H1 (cell line): ENCODE data around the gene DARS1. TPM values are rescaled to one million over a fixed set of nuclear protein-coding genes. Genes with fewer than 3 reads are reported as not detected.
"Not testable (repeated sequence)": the region's sequence is repeated elsewhere in the genome, so short reads cannot be mapped to it uniquely, and the experiment has no call there.

Experiments
- CTCF ChIA-PET: fragments of 300-600 bp; sonication (Branson Sonifier 250); formaldehyde crosslinking; loops from one replicate; lab custom pipeline; 2021; ENCODE audit not compliant: partially characterized antibody; lab: Charles Lee
- POLR2A ChIA-PET: fragments of 300-600 bp; sonication (Branson Sonifier 250); formaldehyde crosslinking; loops from one replicate; lab custom pipeline; 2021; ENCODE audit warnings: inconsistent platforms; ENCODE audit not compliant: partially characterized antibody; lab: Charles Lee
- DNase-seq, 2 experiments: peaks; one replicate each; pipeline versions ENCODE4 v3.0.0 to v3.0.0-alpha.2; 2010 to 2022; ENCODE audit warnings: low spot score in 2 of 2, low read depth in 1 of 2, mixed read lengths in 1 of 2
- FAIRE-seq: peaks from 2 replicates; lab custom pipeline; 2011; peaks lifted over from hg19 to GRCh38; lab: Jason Lieb, UNC
- H2AFZ ChIP-seq: 2 replicates; pipeline ENCODE4 v1.8.1; 2012; ENCODE audit warnings: low read length, inconsistent platforms
- H2AK5ac ChIP-seq: 2 replicates; pipeline ENCODE4 v1.6.1; 2013; ENCODE audit warnings: low read depth, low read length
- H2BK120ac ChIP-seq: replicated peaks from 2 replicates; pipeline ENCODE3; 2013; ENCODE audit warnings: low read depth, low read length, inconsistent platforms
- H2BK12ac ChIP-seq: 2 replicates; pipeline ENCODE4 v1.6.1; 2013; ENCODE audit warnings: low read depth, low read length
- H2BK15ac ChIP-seq: 2 replicates; pipeline ENCODE4 v1.6.1; 2013; ENCODE audit warnings: low read length
- H2BK20ac ChIP-seq: 2 replicates; pipeline ENCODE4 v1.6.1; 2013; ENCODE audit warnings: low read length
- H2BK5ac ChIP-seq: 2 replicates; pipeline ENCODE4 v1.6.1; 2013; ENCODE audit warnings: low read depth, low read length
- H3K14ac ChIP-seq: 2 replicates; pipeline ENCODE4 v1.6.1; 2013; ENCODE audit warnings: inconsistent platforms; ENCODE audit not compliant: insufficient read length
- H3K18ac ChIP-seq: 2 replicates; pipeline ENCODE4 v1.6.1; 2013; ENCODE audit warnings: low read length; ENCODE audit errors: extremely low read depth
- H3K23ac ChIP-seq: 2 replicates; pipeline ENCODE4 v1.6.1; 2013; ENCODE audit warnings: inconsistent platforms; ENCODE audit not compliant: insufficient read length
- H3K23me2 ChIP-seq: 2 replicates; pipeline ENCODE4 v1.6.1; 2013; ENCODE audit warnings: low read depth, low read length
- H3K27ac ChIP-seq: 2 replicates; pipeline ENCODE4 v1.6.1; 2011; ENCODE audit warnings: low read depth, low read length, inconsistent platforms
- H3K27me3 ChIP-seq, 4 experiments: replicated peaks in 1 of 4; 1 replicate in 1 of 4; 2 replicates in 3 of 4; pipeline versions ENCODE4 v1.6.1 to v1.8.1; 2011 to 2013; ENCODE audit warnings: low read length in 3 of 4, mild to moderate bottlenecking in 3 of 4, inconsistent platforms in 2 of 4, mixed read lengths in 2 of 4, moderate library complexity in 1 of 4; ENCODE audit not compliant: control insufficient read depth in 3 of 4, insufficient read depth in 3 of 4; ENCODE audit errors: extremely low read depth in 1 of 4
- H3K36me3 ChIP-seq, 4 experiments: 2 replicates each; pipeline versions ENCODE4 v1.6.1 to v1.8.1; 2011 to 2013; ENCODE audit warnings: mild to moderate bottlenecking in 4 of 4, low read length in 3 of 4, moderate library complexity in 2 of 4, control low read depth in 1 of 4, inconsistent platforms in 1 of 4; ENCODE audit not compliant: insufficient read depth in 4 of 4, control insufficient read depth in 2 of 4
- H3K4ac ChIP-seq: replicated peaks from 2 replicates; pipeline ENCODE3; 2013; ENCODE audit warnings: low read length, low read depth, mixed read lengths, inconsistent platforms; ENCODE audit not compliant: insufficient read length
- H3K4me1 ChIP-seq, 4 experiments: replicated peaks in 1 of 4; 1 replicate in 1 of 4; 2 replicates in 3 of 4; pipeline versions ENCODE4 v1.6.1 to v1.8.1; 2011 to 2013; ENCODE audit warnings: low read length in 3 of 4, inconsistent platforms in 2 of 4, mixed read lengths in 1 of 4; ENCODE audit not compliant: insufficient read depth in 4 of 4, control insufficient read depth in 3 of 4
- H3K4me2 ChIP-seq, 2 experiments: 2 replicates each; pipeline versions ENCODE4 v1.6.1 to v1.8.1; 2011 to 2013; ENCODE audit warnings: low read depth in 2 of 2, low read length in 2 of 2, control low read depth in 1 of 2, inconsistent platforms in 1 of 2, mild to moderate bottlenecking in 1 of 2; ENCODE audit not compliant: insufficient read depth in 1 of 2
- H3K4me3 ChIP-seq, 4 experiments: fragments of 200-600, 300-600 bp in 1 of 4; sonication (generic), shearing (Covaris generic), sonication (Bioruptor Twin) in 1 of 4; 2 replicates each; pipeline versions ENCODE4 v1.5.1 to v1.8.1; 2011 to 2016; ENCODE audit warnings: low read length in 4 of 4, low read depth in 3 of 4, control low read depth in 2 of 4, inconsistent platforms in 2 of 4, mild to moderate bottlenecking in 2 of 4, mixed read lengths in 1 of 4, moderate library complexity in 1 of 4; ENCODE audit not compliant: insufficient read depth in 2 of 4; ENCODE audit errors: extremely low read depth in 1 of 4
- H3K56ac ChIP-seq: replicated peaks from 2 replicates; pipeline ENCODE3; 2013; ENCODE audit warnings: low read depth, mild to moderate bottlenecking, mixed read lengths, low read length, inconsistent platforms; ENCODE audit not compliant: insufficient read length
- H3K79me1 ChIP-seq: 2 replicates; pipeline ENCODE4 v1.6.1; 2013; ENCODE audit warnings: low read depth, low read length, control low read depth
- H3K79me2 ChIP-seq, 2 experiments: 2 replicates each; pipeline versions ENCODE4 v1.6.1 to v1.8.1; 2012 to 2013; ENCODE audit warnings: low read length in 2 of 2, mild to moderate bottlenecking in 2 of 2, inconsistent platforms in 1 of 2; ENCODE audit not compliant: insufficient read depth in 2 of 2, control insufficient read depth in 1 of 2
- H3K9ac ChIP-seq, 4 experiments: replicated peaks in 1 of 4; 1 replicate in 1 of 4; 2 replicates in 3 of 4; pipeline versions ENCODE4 v1.6.1 to v1.8.1; 2011 to 2013; ENCODE audit warnings: low read depth in 3 of 4, low read length in 3 of 4, control low read depth in 2 of 4, mild to moderate bottlenecking in 2 of 4, moderate library complexity in 2 of 4, inconsistent platforms in 1 of 4; ENCODE audit errors: extremely low read depth in 1 of 4
- H3K9me3 ChIP-seq, 2 experiments: 2 replicates each; pipeline versions ENCODE4 v1.6.1 to v1.8.1; 2012 to 2013; ENCODE audit warnings: mild to moderate bottlenecking in 2 of 2, moderate library complexity in 2 of 2, control low read depth in 1 of 2, inconsistent platforms in 1 of 2, low read depth in 1 of 2, low read length in 1 of 2, mixed read lengths in 1 of 2; ENCODE audit not compliant: insufficient read depth in 2 of 2
- H4K20me1 ChIP-seq, 2 experiments: replicated peaks in 1 of 2; 2 replicates each; pipeline versions ENCODE3 to v1.8.1; 2011 to 2013; ENCODE audit warnings: inconsistent platforms in 2 of 2, low read length in 2 of 2, mild to moderate bottlenecking in 1 of 2; ENCODE audit not compliant: insufficient read depth in 2 of 2, control insufficient read depth in 1 of 2
- H4K5ac ChIP-seq: 2 replicates; pipeline ENCODE4 v1.6.1; 2013; ENCODE audit warnings: low read length, low read depth, mixed read lengths, inconsistent platforms; ENCODE audit not compliant: insufficient read length
- H4K8ac ChIP-seq: 2 replicates; pipeline ENCODE4 v1.8.0; 2013; ENCODE audit warnings: mild to moderate bottlenecking, moderate library complexity, low read length, inconsistent platforms; ENCODE audit not compliant: insufficient read depth; ENCODE audit errors: extremely low read depth
- H4K91ac ChIP-seq: replicated peaks from 2 replicates; pipeline ENCODE3; 2013; ENCODE audit warnings: low read length, mixed read lengths, inconsistent platforms; ENCODE audit not compliant: insufficient read length
- WGBS, 2 experiments: shearing (Covaris generic) in 1 of 2; methylation state at CpG; one replicate each; pipeline versions ENCODE4 v1.1.6 to v1.1.7; 2013 to 2015; ENCODE audit warnings: low lambda C conversion rate in 2 of 2, mixed read lengths in 2 of 2, inconsistent platforms in 1 of 2, low coverage in 1 of 2, missing lambda C conversion rate in 1 of 2; ENCODE audit not compliant: insufficient replicate concordance in 2 of 2, insufficient coverage in 1 of 2, insufficient read length in 1 of 2; ENCODE audit errors: extremely low coverage in 1 of 2, missing lambda C conversion rate in 1 of 2; 5-methylcytosine and 5-hydroxymethylcytosine counted together
- polyA plus RNA-seq, 7 experiments: library from polyadenylated mRNA; depleted of rRNA in 3 of 7; stranded (reverse) in 5 of 7; unstranded in 2 of 7; fragments of >200 nt in 5 of 7; fragments of 200-250 nt in 2 of 7; gene quantifications; 1 replicate in 5 of 7; 2 replicates in 1 of 7; 4 replicates in 1 of 7; pipeline versions ENCODE4 v1.2.1 to v1.2.3, GENCODE V29; 2011 to 2013; ENCODE audit warnings: missing spikeins in 2 of 7, mixed read lengths in 2 of 7
- total RNA-seq: library from RNA; stranded (reverse); fragmentation: NEBNext Ultra II Directional; extraction: Animal tissue kit (Norgen Biotek cat#: 25700); gene quantifications from 2 replicates; pipeline ENCODE4 v1.2.1, GENCODE V29; 2021

The DARS1 gene
- total and polyA plus RNA-seq, 2 of the 8 experiments (the other 6 are each of a cell fraction or from before 2014, with no cell fraction given), result 61.7 to 85.9 TPM

GRCh38 chr2:135958927-135959326 is 26.5 kb downstream of the DARS1 start:
- not testable (repeated sequence) for FAIRE-seq

More at GRCh38 chr2:135958927-135959326, 26.5 kb downstream of the DARS1 start:
- H2BK15ac ChIP-seq, H3K9me3 ChIP-seq, H3K23me2 ChIP-seq, H4K20me1 ChIP-seq, H2BK120ac ChIP-seq, H3K79me1 ChIP-seq, H4K8ac ChIP-seq, H3K4ac ChIP-seq, H3K4me1 ChIP-seq, H3K56ac ChIP-seq, H2AFZ ChIP-seq, DNase-seq, H3K14ac ChIP-seq, H2BK20ac ChIP-seq, H4K5ac ChIP-seq, H3K27me3 ChIP-seq, H3K27ac ChIP-seq, H3K4me3 ChIP-seq, H3K23ac ChIP-seq, H3K18ac ChIP-seq, H2BK12ac ChIP-seq, H3K4me2 ChIP-seq, H2BK5ac ChIP-seq, H2AK5ac ChIP-seq, H3K9ac ChIP-seq, H4K91ac ChIP-seq: not testable (repeated sequence)
- Histone ChIP-seq H3K36me3 (peaks cover 0 to 12% (median 0%) of the 10 kb centered on the region in 4 experiments; a peak in 1 of 8 replicates), H3K79me2 (peaks cover 0 to 49% of the 10 kb centered on the region in 2 experiments; a peak in 2 of 4 replicates)
- 92% methylated on average over 6 of the region's 6 CpGs; no CpG with 5 or more reads in 1 of the 2 experiments for WGBS, 2 experiments
- POLR2A ChIA-PET, result interaction anchor here (1.0 kb wide), 1 partner anchor 84 kb away, joined by 3 read pairs; no protein-coding TSS in a partner anchor
- CTCF ChIA-PET, result interaction anchor here (1.1 to 3.2 kb wide), 2 partner anchors 45 to 362 kb away, joined by 3 to 12 read pairs; no protein-coding TSS in a partner anchor
